Keratinocyte (primary cell): ENCODE measurements around the gene CACNB4. TPM values are rescaled to one million over a fixed set of nuclear protein-coding genes. Genes with fewer than 3 reads are reported as not detected.

ENCODE experiments used
- DNase-seq: peaks from one replicate; pipeline ENCODE4 v3.0.0-alpha.2; 2011; ENCODE audit warnings: low read depth, missing footprints, low spot score
- FAIRE-seq: peaks from 2 replicates; lab custom pipeline; 2011; peaks lifted over from hg19 to GRCh38; lab: Jason Lieb, UNC
- H2AFZ ChIP-seq: 2 replicates; pipeline ENCODE4 v1.6.0; 2012; ENCODE audit warnings: low read length, control low read depth, inconsistent platforms; ENCODE audit not compliant: control insufficient read depth
- H3K27ac ChIP-seq: 2 replicates; pipeline ENCODE4 v1.5.1; 2011; ENCODE audit warnings: low read length; ENCODE audit not compliant: control insufficient read depth, insufficient read depth
- H3K27me3 ChIP-seq: 3 replicates; pipeline ENCODE4 v1.6.0; 2011; ENCODE audit warnings: low read length; ENCODE audit not compliant: control insufficient read depth, insufficient read depth; ENCODE audit errors: extremely low read depth
- H3K36me3 ChIP-seq, 2 experiments: 2 replicates in 1 of 2; 3 replicates in 1 of 2; pipeline ENCODE4 v1.5.1; 2011; ENCODE audit warnings: low read length in 2 of 2, mild to moderate bottlenecking in 1 of 2; ENCODE audit not compliant: control insufficient read depth in 2 of 2, insufficient read depth in 2 of 2; ENCODE audit errors: extremely low read depth in 1 of 2
- H3K4me1 ChIP-seq: 3 replicates; pipeline ENCODE4 v1.5.1; 2011; ENCODE audit warnings: low read length; ENCODE audit not compliant: control insufficient read depth, insufficient read depth; ENCODE audit errors: extremely low read depth
- H3K4me2 ChIP-seq: 3 replicates; pipeline ENCODE4 v1.6.0; 2011; ENCODE audit warnings: low read depth, low read length; ENCODE audit not compliant: control insufficient read depth, insufficient read depth; ENCODE audit errors: extremely low read depth
- H3K4me3 ChIP-seq, 3 experiments: fragments of 200-600 bp in 1 of 3; sonication (generic) in 1 of 3; 2 replicates in 2 of 3; 3 replicates in 1 of 3; pipeline ENCODE4 v1.5.1; 2011 to 2016; ENCODE audit warnings: low read length in 3 of 3, mild to moderate bottlenecking in 3 of 3, control low read depth in 2 of 3, inconsistent platforms in 1 of 3, low read depth in 1 of 3, mixed read lengths in 1 of 3, mixed run types in 1 of 3, moderate library complexity in 1 of 3; ENCODE audit not compliant: control insufficient read depth in 2 of 3, insufficient read depth in 2 of 3; ENCODE audit errors: extremely low read depth in 1 of 3
- H3K79me2 ChIP-seq: 2 replicates; pipeline ENCODE4 v1.6.0; 2012; ENCODE audit warnings: low read length; ENCODE audit not compliant: control insufficient read depth, insufficient read depth
- H3K9ac ChIP-seq: 3 replicates; pipeline ENCODE4 v1.6.0; 2011; ENCODE audit warnings: low read length; ENCODE audit not compliant: control insufficient read depth, insufficient read depth; ENCODE audit errors: extremely low read depth
- H3K9me1 ChIP-seq: 3 replicates; pipeline ENCODE4 v1.6.0; 2011; ENCODE audit warnings: low read length; ENCODE audit not compliant: control insufficient read depth, insufficient read depth; ENCODE audit errors: extremely low read depth
- H3K9me3 ChIP-seq: 2 replicates; pipeline ENCODE4 v1.5.1; 2012; ENCODE audit warnings: low read depth, low read length; ENCODE audit not compliant: control insufficient read depth
- H4K20me1 ChIP-seq: 3 replicates; pipeline ENCODE4 v1.6.0; 2011; ENCODE audit warnings: low read length; ENCODE audit not compliant: control insufficient read depth, insufficient read depth; ENCODE audit errors: extremely low read depth
- EZH2 ChIP-seq: IDR thresholded peaks from one replicate; pipeline ENCODE4 v1.6.1; 2012; ENCODE audit warnings: inconsistent platforms, mild to moderate bottlenecking, low read length, moderate library complexity
- dilution Hi-C: fragments of 300-500 bp; cut with MboI; formaldehyde crosslinking; loops from one replicate; pipeline ENCODE4 v1.7.0; 2020; ENCODE audit warnings: low sequenced_read_pairs; ENCODE audit not compliant: extremely low pct_ligation_motif_present
- polyA plus RNA-seq, 5 experiments: library from polyadenylated mRNA; depleted of rRNA in 3 of 5; stranded (reverse) in 3 of 5; stranded (forward) in 1 of 5; unstranded in 1 of 5; fragments of >200 nt; gene quantifications; 1 replicate in 1 of 5; 2 replicates in 3 of 5; 3 replicates in 1 of 5; pipeline versions ENCODE4 v1.2.1 to v1.2.3, GENCODE V29; 2011 to 2012; ENCODE audit warnings: missing spikeins in 2 of 5, low read depth in 1 of 5, low replicate concordance in 1 of 5
- TF ChIP-seq, protein P1 (sequence below), 3 experiments: IDR thresholded peaks in 1 of 3; conservative IDR thresholded peaks in 1 of 3; optimal IDR thresholded peaks in 1 of 3; 2 replicates in 2 of 3; 3 replicates in 1 of 3; pipeline versions ENCODE3 to v1.5.1; 2011; ENCODE audit warnings: low read length in 3 of 3, mild to moderate bottlenecking in 3 of 3, moderate library complexity in 2 of 3, control low read depth in 1 of 3, inconsistent platforms in 1 of 3; ENCODE audit not compliant: insufficient read depth in 2 of 3; ENCODE audit errors: extremely low read depth in 1 of 3

The CACNB4 gene
- polyA plus RNA-seq, 1 donor (not counting 4 experiments of a cell fraction or from before 2014, with no cell fraction given), result 0.30 TPM

DNA sequence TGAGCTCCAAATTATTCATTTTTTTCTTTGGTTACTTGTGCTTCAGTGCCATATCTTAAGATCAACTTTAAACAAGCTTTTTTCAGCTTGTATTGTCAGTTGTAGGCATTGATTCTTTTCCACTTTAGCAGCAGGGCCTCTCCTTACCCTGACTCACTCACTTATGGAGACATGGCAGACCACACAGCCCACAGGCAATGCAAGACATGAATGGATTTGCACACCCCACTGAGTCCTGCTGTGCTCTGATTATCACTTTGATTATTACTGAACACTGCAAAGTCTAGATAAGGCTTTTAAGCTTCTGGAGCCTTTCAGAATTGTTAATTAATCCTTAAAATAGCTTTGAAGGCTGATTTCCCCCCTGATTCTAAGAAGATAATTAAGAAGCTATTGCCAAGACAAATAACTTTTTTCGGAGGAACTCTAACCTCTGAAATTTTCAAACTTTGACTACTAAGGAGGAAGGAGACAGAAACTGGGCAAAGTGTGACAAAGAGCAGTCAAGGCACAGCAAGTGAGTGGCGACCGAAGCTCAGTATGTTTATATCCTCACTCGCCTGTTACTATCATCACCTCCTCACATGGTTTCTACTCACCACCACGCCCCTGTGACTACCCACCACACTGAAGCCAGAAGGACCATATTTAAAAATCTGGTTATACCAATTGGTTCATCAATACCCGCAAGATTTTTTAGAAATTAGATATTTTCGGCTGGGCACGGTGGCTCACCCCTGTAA, 43.3 kb downstream of the CACNB4 start:
- dilution Hi-C loops, result no loop called here
- Histone ChIP-seq H2AFZ (no peak overlapping the region), H3K9me3 (peaks cover 3% of the 10 kb centered on the region), H3K4me3 (no peak overlapping the region), H3K27me3 (peaks cover 10% of the 10 kb centered on the region), H3K36me3 (no peaks in the 10 kb centered on the region), H3K79me2 (no peaks in the 10 kb centered on the region), H3K9me1 (no peaks in the 10 kb centered on the region), H3K4me2 (peak overlapping the region; percentile 40), H3K27ac (no peak overlapping the region), H3K9ac (no peak overlapping the region), H4K20me1 (no peaks in the 10 kb centered on the region), H3K4me1 (peaks cover 12% of the 10 kb centered on the region)
- DNase-seq (peak; percentile 28), FAIRE-seq (peak; percentile 41)
- TF ChIP-seq, protein P1, sequence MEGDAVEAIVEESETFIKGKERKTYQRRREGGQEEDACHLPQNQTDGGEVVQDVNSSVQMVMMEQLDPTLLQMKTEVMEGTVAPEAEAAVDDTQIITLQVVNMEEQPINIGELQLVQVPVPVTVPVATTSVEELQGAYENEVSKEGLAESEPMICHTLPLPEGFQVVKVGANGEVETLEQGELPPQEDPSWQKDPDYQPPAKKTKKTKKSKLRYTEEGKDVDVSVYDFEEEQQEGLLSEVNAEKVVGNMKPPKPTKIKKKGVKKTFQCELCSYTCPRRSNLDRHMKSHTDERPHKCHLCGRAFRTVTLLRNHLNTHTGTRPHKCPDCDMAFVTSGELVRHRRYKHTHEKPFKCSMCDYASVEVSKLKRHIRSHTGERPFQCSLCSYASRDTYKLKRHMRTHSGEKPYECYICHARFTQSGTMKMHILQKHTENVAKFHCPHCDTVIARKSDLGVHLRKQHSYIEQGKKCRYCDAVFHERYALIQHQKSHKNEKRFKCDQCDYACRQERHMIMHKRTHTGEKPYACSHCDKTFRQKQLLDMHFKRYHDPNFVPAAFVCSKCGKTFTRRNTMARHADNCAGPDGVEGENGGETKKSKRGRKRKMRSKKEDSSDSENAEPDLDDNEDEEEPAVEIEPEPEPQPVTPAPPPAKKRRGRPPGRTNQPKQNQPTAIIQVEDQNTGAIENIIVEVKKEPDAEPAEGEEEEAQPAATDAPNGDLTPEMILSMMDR (optimal IDR thresholded peaks at IDR 0.05 in 1 of 3, IDR thresholded peaks at IDR 0.05 in 1 of 3, conservative IDR thresholded peaks at IDR 0.05 in 1 of 3; ENCODE audit: extremely low read depth in 1 of 3, insufficient read depth in 2 of 3, low read length in 3 of 3), result no peak
- TF ChIP-seq EZH2, result no peak

DNA sequence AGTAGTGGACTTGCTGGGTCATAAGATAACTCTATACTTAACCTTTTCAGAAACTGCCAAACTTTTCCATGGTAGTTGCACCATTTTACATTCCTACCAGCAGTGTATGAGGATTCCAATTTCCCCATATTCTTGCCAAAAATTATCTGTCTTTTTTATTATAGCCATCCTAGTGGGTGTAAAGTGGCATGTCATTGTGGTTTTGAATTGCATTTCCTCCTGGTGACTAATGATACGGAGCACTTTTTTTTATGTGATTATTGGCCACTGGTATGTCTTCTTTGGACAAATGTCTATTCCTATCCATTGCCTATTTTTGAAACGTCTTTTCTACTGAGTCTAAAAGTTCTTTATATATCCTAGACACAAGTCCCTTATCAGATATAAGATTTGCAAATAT, 44.3 kb downstream of the CACNB4 start:
- Histone ChIP-seq H3K4me2 (peak overlapping the region; percentile 12), H3K36me3 (no peaks in the 10 kb centered on the region), H2AFZ (no peak overlapping the region), H3K27me3 (peaks cover 13% of the 10 kb centered on the region), H4K20me1 (no peaks in the 10 kb centered on the region), H3K9ac (no peak overlapping the region), H3K27ac (no peak overlapping the region), H3K9me1 (no peaks in the 10 kb centered on the region), H3K79me2 (no peaks in the 10 kb centered on the region), H3K4me3 (no peak overlapping the region), H3K9me3 (peaks cover 3% of the 10 kb centered on the region), H3K4me1 (peaks cover 12% of the 10 kb centered on the region)
- TF ChIP-seq, protein P1 (optimal IDR thresholded peaks at IDR 0.05 in 1 of 3, IDR thresholded peaks at IDR 0.05 in 1 of 3, conservative IDR thresholded peaks at IDR 0.05 in 1 of 3; ENCODE audit: extremely low read depth in 1 of 3, insufficient read depth in 2 of 3, low read length in 3 of 3), result no peak
- TF ChIP-seq EZH2, result no peak
- DNase-seq, result peak; percentile 26
- dilution Hi-C loops, result no loop called here
- peak; percentile 20 for FAIRE-seq
